Thoracic aorta (tissue), 2 donors: ENCODE data around the gene LAMB1. TPM values are rescaled to one million over a fixed set of nuclear protein-coding genes. Genes with fewer than 3 reads are reported as not detected.
A peak's percentile ranks its signal among the peaks of the same experiment; 100 is the strongest.
"Not testable (repeated sequence)": the region's sequence is repeated elsewhere in the genome, so short reads cannot be mapped to it uniquely, and the experiment has no call there.

Experiments
- ATAC-seq: fragments of 150-250 bp; one replicate; pipeline ENCODE4 v1.8.0; 2017; ENCODE audit warnings: low read depth; ENCODE audit not compliant: insufficient number of reproducible peaks, low FRiP score
- DNase-seq: peaks from one replicate; pipeline ENCODE4 v3.0.0-alpha.2; 2020; ENCODE audit warnings: low spot score
- H3K27ac ChIP-seq, 2 donors: fragments of 200-600 bp; sonication (generic); 1 replicate in 1 of 2; 2 replicates in 1 of 2; pipeline ENCODE4 v1.5.1; 2016; ENCODE audit warnings: mild to moderate bottlenecking in 2 of 2, moderate library complexity in 2 of 2
- H3K27me3 ChIP-seq: fragments of 200-600 bp; sonication (generic); replicated peaks from 2 replicates; pipeline ENCODE4 v1.6.0; 2016; ENCODE audit warnings: mild to moderate bottlenecking; ENCODE audit not compliant: insufficient read depth
- H3K36me3 ChIP-seq: fragments of 200-600 bp; sonication (generic); one replicate; pipeline ENCODE4 v1.5.1; 2016
- H3K4me1 ChIP-seq, 2 donors: fragments of 200-600 bp; sonication (generic); 1 replicate in 1 of 2; 2 replicates in 1 of 2; pipeline versions ENCODE4 v1.5.1 to v1.6.0; 2016; ENCODE audit warnings: low read depth in 2 of 2, mild to moderate bottlenecking in 1 of 2; ENCODE audit not compliant: control insufficient read depth in 1 of 2
- H3K4me3 ChIP-seq: fragments of 200-600 bp; sonication (generic); 2 replicates; pipeline ENCODE4 v1.5.1; 2016; ENCODE audit warnings: mild to moderate bottlenecking
- H3K9me3 ChIP-seq: fragments of 200-600 bp; sonication (generic); 2 replicates; pipeline ENCODE4 v1.5.1; 2016
- CTCF ChIP-seq: fragments of 200-600 bp; sonication (generic); IDR thresholded peaks from one replicate; pipeline ENCODE4 v1.5.1; 2019; ENCODE audit warnings: antibody characterized with exemption
- total RNA-seq, 2 donors: library from RNA; depleted of rRNA; stranded (reverse); fragments of >200 nt; gene quantifications; one replicate each; pipeline versions ENCODE4 v1.1.0 to v1.2.3, GENCODE V29; 2016

LAMB1 gene
- total RNA-seq, 2 donors from 2014 or later: 144 to 296 TPM

- H3K27me3 ChIP-seq: no peaks in the 10 kb centered on the region
- H3K27ac ChIP-seq: no peak overlapping the region
- H3K36me3 ChIP-seq: peaks cover 11% of the 10 kb centered on the region
- DNase-seq: no peak
- no peaks in the 10 kb centered on the region for H3K9me3 ChIP-seq
- TF ChIP-seq CTCF: no peak
- peaks cover 9 to 19% of the 10 kb centered on the region in 2 donors for H3K4me1 ChIP-seq
- ATAC-seq: no peak
- no peak overlapping the region for H3K4me3 ChIP-seq
Measured at GRCh38 chr7:107898997-107899594, 103.9 kb downstream of the LAMB1 start.

GRCh38 chr7:107892367-107892741 is 110.6 kb downstream of the LAMB1 start:
- not testable (repeated sequence) for DNase-seq
- Histone ChIP-seq H3K4me3 (peak overlapping the region; percentile 81), H3K4me1 (peaks cover 21 to 33% of the 10 kb centered on the region in 2 donors)

GRCh38 chr7:107891636-107892366 is 111.2 kb downstream of the LAMB1 start:
- ATAC-seq (no peak), DNase-seq (no peak)
- Histone ChIP-seq H3K9me3 (no peaks in the 10 kb centered on the region), H3K27me3 (no peaks in the 10 kb centered on the region), H3K4me1 (peaks cover 21 to 33% of the 10 kb centered on the region in 2 donors), H3K27ac (peak overlapping the region; percentile 84 to 88), H3K4me3 (peak overlapping the region; percentile 81), H3K36me3 (no peaks in the 10 kb centered on the region)
- no peak for TF ChIP-seq CTCF

More at GRCh38 chr7:107892367-107892741, 110.6 kb downstream of the LAMB1 start:
- not testable (repeated sequence) for H3K36me3 ChIP-seq, ATAC-seq, H3K9me3 ChIP-seq, H3K27ac ChIP-seq, H3K27me3 ChIP-seq

- Histone ChIP-seq H3K9me3 (no peaks in the 10 kb centered on the region), H3K27me3 (no peaks in the 10 kb centered on the region), H3K4me1 (peaks cover 21 to 33% of the 10 kb centered on the region in 2 donors), H3K36me3 (no peaks in the 10 kb centered on the region), H3K27ac (peak within 1 kb of the TSS; percentile 84 to 88), H3K4me3 (peak within 1 kb of the TSS; percentile 81)
- TF ChIP-seq CTCF: peak; percentile 7
- ATAC-seq: peak; percentile 94
- peak; percentile 80 for DNase-seq
Measured at GRCh38 chr7:107890962-107891635, 111.9 kb downstream of the LAMB1 start, which contains the start of gene DLD. Gene DLD (plus strand): TSS chr7:107891183. CDS start chr7:107891251, 68 bp downstream.

- Histone ChIP-seq H3K4me1 (peaks cover 21 to 33% of the 10 kb centered on the region in 2 donors), H3K27me3 (no peaks in the 10 kb centered on the region), H3K9me3 (no peaks in the 10 kb centered on the region), H3K36me3 (no peaks in the 10 kb centered on the region), H3K27ac (peak overlapping the region; percentile 84 to 88), H3K4me3 (peak overlapping the region; percentile 81)
- DNase-seq (no peak), ATAC-seq (peak; percentile 37)
- TF ChIP-seq CTCF: no peak
Measured at GRCh38 chr7:107890493-107890961, 112.4 kb downstream of the LAMB1 start.
